Activated naive CD4-positive, alpha-beta T cell treated with anti-CD3 and anti-CD28 coated beads for 36 hours (primary cell): ENCODE data around the gene PTPRM. TPM values are rescaled to one million over a fixed set of nuclear protein-coding genes. Genes with fewer than 3 reads are reported as not detected.

Experiments
- CTCF ChIA-PET: fragments of 350-600 bp; sonication (Branson Sonifier 250); formaldehyde crosslinking; loops from one replicate; lab custom pipeline; 2021; ENCODE audit warnings: antibody characterized with exemption; lab: Charles Lee
- DNase-seq: peaks from one replicate; pipeline ENCODE4 v3.0.0-alpha.2; 2020
- H3K27ac Mint-ChIP-seq: one replicate; pipeline ENCODE4 v1.8.0; 2021; ENCODE audit warnings: mild to moderate bottlenecking, mixed read lengths
- H3K27me3 Mint-ChIP-seq: one replicate; pipeline ENCODE4 v1.8.0; 2021; ENCODE audit warnings: low read depth, mixed read lengths
- H3K36me3 Mint-ChIP-seq: one replicate; pipeline ENCODE4 v1.8.0; 2021; ENCODE audit warnings: low read depth, mixed read lengths
- H3K4me1 Mint-ChIP-seq: one replicate; pipeline ENCODE4 v1.8.0; 2021; ENCODE audit warnings: low read depth, mixed read lengths
- H3K4me3 Mint-ChIP-seq: one replicate; pipeline ENCODE4 v1.8.0; 2021; ENCODE audit warnings: mild to moderate bottlenecking, moderate library complexity, mixed read lengths
- H3K9me3 Mint-ChIP-seq: one replicate; pipeline ENCODE4 v1.8.0; 2021; ENCODE audit warnings: mixed read lengths
- intact Hi-C: fragments of 100-400 bp; cut with micrococcal nuclease; formaldehyde crosslinking; loops from one replicate; pipeline ENCODE4 v1.15.1; 2023
- total RNA-seq, 2 experiments: library from RNA; stranded (reverse); gene quantifications; one replicate each; pipeline ENCODE4 v1.2.3, GENCODE V29; 2021

The PTPRM gene
- total RNA-seq, 2 experiments from 2014 or later: 4.3 to 6.1 TPM

- no peaks in the 10 kb centered on the region for H3K36me3 Mint-ChIP-seq
- H3K4me1 Mint-ChIP-seq: no peaks in the 10 kb centered on the region
- intact Hi-C loops: no loop called here
- H3K27me3 Mint-ChIP-seq: no peaks in the 10 kb centered on the region
- H3K9me3 Mint-ChIP-seq: peaks cover 8% of the 10 kb centered on the region
- no peak overlapping the region for H3K27ac Mint-ChIP-seq
- H3K4me3 Mint-ChIP-seq: no peak overlapping the region
- DNase-seq: no peak
- CTCF ChIA-PET: no interaction called here
These were observed 182.4 kb downstream of the PTPRM start for GRCh38 chr18:7749510-7749981.

- Mint-ChIP-seq H3K36me3 (no peaks in the 10 kb centered on the region), H3K27me3 (no peaks in the 10 kb centered on the region), H3K4me1 (no peaks in the 10 kb centered on the region), H3K27ac (no peak overlapping the region), H3K4me3 (no peak overlapping the region), H3K9me3 (peaks cover 8% of the 10 kb centered on the region)
- intact Hi-C loops: no loop called here
- no peak for DNase-seq
- CTCF ChIA-PET: interaction anchor here (0.6 kb wide), 1 partner anchor 25 kb away, joined by 3 read pairs; no protein-coding TSS in a partner anchor
These were observed 183.1 kb downstream of the PTPRM start for GRCh38 chr18:7750095-7750663.

- no peaks in the 10 kb centered on the region for H3K27me3 Mint-ChIP-seq
- intact Hi-C loops: no loop called here
- H3K27ac Mint-ChIP-seq: no peak overlapping the region
- DNase-seq: no peak
- CTCF ChIA-PET: no interaction called here
- H3K36me3 Mint-ChIP-seq: no peaks in the 10 kb centered on the region
- H3K9me3 Mint-ChIP-seq: peaks cover 6% of the 10 kb centered on the region
- no peak overlapping the region for H3K4me3 Mint-ChIP-seq
- H3K4me1 Mint-ChIP-seq: no peaks in the 10 kb centered on the region
These were observed 183.8 kb downstream of the PTPRM start for GRCh38 chr18:7750966-7751365.

GRCh38 chr18:7754258-7754657 lies 187.1 kb downstream of the PTPRM start:
- intact Hi-C loops: no loop called here
- H3K9me3 Mint-ChIP-seq: peaks cover 4% of the 10 kb centered on the region
- CTCF ChIA-PET: no interaction called here
- H3K36me3 Mint-ChIP-seq: no peaks in the 10 kb centered on the region
- H3K4me1 Mint-ChIP-seq: no peaks in the 10 kb centered on the region
- H3K27me3 Mint-ChIP-seq: no peaks in the 10 kb centered on the region
- no peak for DNase-seq
- H3K27ac Mint-ChIP-seq: no peak overlapping the region
- no peak overlapping the region for H3K4me3 Mint-ChIP-seq

- Mint-ChIP-seq H3K27ac (no peak overlapping the region), H3K27me3 (no peaks in the 10 kb centered on the region), H3K4me1 (no peaks in the 10 kb centered on the region), H3K36me3 (no peaks in the 10 kb centered on the region), H3K4me3 (no peak overlapping the region), H3K9me3 (peaks cover 4% of the 10 kb centered on the region)
- DNase-seq: no peak
- CTCF ChIA-PET: no interaction called here
- intact Hi-C loops: no loop called here
These were observed 187.6 kb downstream of the PTPRM start for GRCh38 chr18:7754725-7755181.

GRCh38 chr18:7755753-7756475 lies 188.8 kb downstream of the PTPRM start:
- Mint-ChIP-seq H3K9me3 (peaks cover 4% of the 10 kb centered on the region), H3K27me3 (no peaks in the 10 kb centered on the region), H3K27ac (no peak overlapping the region), H3K4me1 (no peaks in the 10 kb centered on the region), H3K4me3 (no peak overlapping the region), H3K36me3 (no peaks in the 10 kb centered on the region)
- CTCF ChIA-PET: no interaction called here
- intact Hi-C loops: no loop called here
- DNase-seq: no peak

- peaks cover 2% of the 10 kb centered on the region for H3K9me3 Mint-ChIP-seq
- no peaks in the 10 kb centered on the region for H3K27me3 Mint-ChIP-seq
- no peaks in the 10 kb centered on the region for H3K36me3 Mint-ChIP-seq
- no peak overlapping the region for H3K4me3 Mint-ChIP-seq
- no peaks in the 10 kb centered on the region for H3K4me1 Mint-ChIP-seq
- CTCF ChIA-PET: no interaction called here
- DNase-seq: no peak
- H3K27ac Mint-ChIP-seq: no peak overlapping the region
- intact Hi-C loops: no loop called here
These were observed 190.1 kb downstream of the PTPRM start for GRCh38 chr18:7757175-7757574.

- intact Hi-C loops: no loop called here
- Mint-ChIP-seq H3K4me1 (no peaks in the 10 kb centered on the region), H3K36me3 (no peaks in the 10 kb centered on the region), H3K27ac (no peak overlapping the region), H3K27me3 (no peaks in the 10 kb centered on the region), H3K4me3 (no peak overlapping the region), H3K9me3 (peaks cover 2% of the 10 kb centered on the region)
- no peak for DNase-seq
- CTCF ChIA-PET: no interaction called here
These were observed 191.6 kb downstream of the PTPRM start for GRCh38 chr18:7758764-7759163.

GRCh38 chr18:7760967-7761948 lies 194.1 kb downstream of the PTPRM start:
- no peak overlapping the region for H3K27ac Mint-ChIP-seq
- H3K9me3 Mint-ChIP-seq: no peaks in the 10 kb centered on the region
- intact Hi-C loops: no loop called here
- no peak for DNase-seq
- no peaks in the 10 kb centered on the region for H3K36me3 Mint-ChIP-seq
- H3K27me3 Mint-ChIP-seq: no peaks in the 10 kb centered on the region
- H3K4me3 Mint-ChIP-seq: no peak overlapping the region
- CTCF ChIA-PET: no interaction called here
- no peaks in the 10 kb centered on the region for H3K4me1 Mint-ChIP-seq

- Mint-ChIP-seq H3K4me1 (no peaks in the 10 kb centered on the region), H3K4me3 (no peak overlapping the region), H3K27ac (no peak overlapping the region), H3K9me3 (no peaks in the 10 kb centered on the region), H3K27me3 (no peaks in the 10 kb centered on the region), H3K36me3 (no peaks in the 10 kb centered on the region)
- CTCF ChIA-PET: no interaction called here
- DNase-seq: no peak
- intact Hi-C loops: no loop called here
These were observed 197.3 kb downstream of the PTPRM start for GRCh38 chr18:7764405-7764804.

GRCh38 chr18:7766346-7766745 lies 199.2 kb downstream of the PTPRM start:
- Mint-ChIP-seq H3K9me3 (no peaks in the 10 kb centered on the region), H3K27ac (no peak overlapping the region), H3K4me1 (no peaks in the 10 kb centered on the region), H3K36me3 (no peaks in the 10 kb centered on the region), H3K27me3 (no peaks in the 10 kb centered on the region), H3K4me3 (no peak overlapping the region)
- DNase-seq: no peak
- intact Hi-C loops: no loop called here
- CTCF ChIA-PET: no interaction called here

- CTCF ChIA-PET: no interaction called here
- no peak overlapping the region for H3K27ac Mint-ChIP-seq
- no peak overlapping the region for H3K4me3 Mint-ChIP-seq
- H3K9me3 Mint-ChIP-seq: no peaks in the 10 kb centered on the region
- intact Hi-C loops: no loop called here
- DNase-seq: no peak
- H3K36me3 Mint-ChIP-seq: no peaks in the 10 kb centered on the region
- H3K27me3 Mint-ChIP-seq: no peaks in the 10 kb centered on the region
- H3K4me1 Mint-ChIP-seq: no peaks in the 10 kb centered on the region
These were observed 199.7 kb downstream of the PTPRM start for GRCh38 chr18:7766817-7767216.
